Neural crest cell (in vitro differentiated cells): ENCODE data around the gene ZNF385B. TPM values are rescaled to one million over a fixed set of nuclear protein-coding genes. Genes with fewer than 3 reads are reported as not detected.

ENCODE experiments used
- DNase-seq: peaks from one replicate; pipeline ENCODE4 v3.0.0; 2021; ENCODE audit warnings: low read depth, mixed read lengths, low spot score
- H3K27ac Mint-ChIP-seq: one replicate; pipeline ENCODE4 v1.8.0; 2021; ENCODE audit warnings: mild to moderate bottlenecking, mixed read lengths; ENCODE audit not compliant: unreplicated experiment
- H3K27me3 Mint-ChIP-seq: 2 replicates; pipeline ENCODE4 v1.8.0; 2021; ENCODE audit warnings: low read depth, mild to moderate bottlenecking, mixed read lengths
- H3K36me3 Mint-ChIP-seq: 2 replicates; pipeline ENCODE4 v1.8.0; 2021; ENCODE audit warnings: low read depth, mild to moderate bottlenecking, mixed read lengths
- H3K4me1 Mint-ChIP-seq: 2 replicates; pipeline ENCODE4 v1.8.0; 2021; ENCODE audit warnings: mixed read lengths
- H3K4me3 Mint-ChIP-seq: one replicate; pipeline ENCODE4 v1.8.0; 2021; ENCODE audit warnings: mild to moderate bottlenecking, mixed read lengths
- H3K9me3 Mint-ChIP-seq: 2 replicates; pipeline ENCODE4 v1.8.0; 2021; ENCODE audit warnings: mixed read lengths
- CTCF ChIP-seq: fragments of 200-600 bp; sonication (generic); conservative IDR thresholded peaks from 2 replicates; pipeline ENCODE4 v1.5.0; 2021; ENCODE audit warnings: antibody characterized with exemption, mild to moderate bottlenecking
- long read RNA-seq: library from polyadenylated mRNA; unstranded; transcript quantifications from one replicate; pipeline ENCODE4 v2.0.0, GENCODE V29; 2020
- total RNA-seq: library from RNA; stranded (reverse); gene quantifications from 2 replicates; pipeline ENCODE4 v1.2.1, GENCODE V29; 2021

The ZNF385B gene
- total RNA-seq, result 2.1 and 3.4 TPM in 2 replicates
- long read RNA-seq, partial matches to known transcripts, result 0 of 4 reads
- long read RNA-seq, other reads (novel, unspliced or antisense), result 2 of 4 reads

DNA sequence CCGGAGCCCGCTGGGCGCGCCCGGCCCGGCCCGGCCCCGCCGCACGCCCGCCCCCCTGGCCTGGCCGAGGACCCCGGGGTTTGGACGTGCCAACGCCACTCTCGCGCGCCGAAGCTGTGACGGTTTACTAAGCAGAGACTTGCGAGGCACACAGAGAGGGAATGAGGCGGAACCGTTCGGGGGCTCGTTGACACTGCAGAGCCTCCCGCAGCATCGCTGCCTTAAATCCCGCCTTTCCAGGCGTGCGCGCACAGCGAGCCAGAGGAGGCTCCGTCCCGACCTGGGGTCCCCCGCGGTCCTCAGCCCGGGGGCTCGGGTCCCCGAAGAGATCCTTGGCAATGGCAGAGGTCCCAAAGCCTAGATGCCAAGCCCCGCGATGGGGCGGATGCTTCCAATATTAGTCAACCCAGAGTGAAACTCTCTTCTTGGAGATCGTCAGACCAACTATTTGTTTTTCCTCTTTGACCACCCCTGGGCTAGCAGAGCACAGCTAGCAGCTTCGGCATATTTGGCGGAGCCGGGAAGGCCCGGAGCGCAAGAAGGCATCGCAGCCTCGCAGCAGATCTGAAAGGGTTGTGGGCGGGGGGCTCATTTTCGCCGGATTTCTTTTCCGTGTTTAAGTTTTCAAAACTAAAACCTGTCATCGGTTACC is at the start of gene ZNF385B:
ZNF385B (minus strand) TSS at position 197 of the 652 bp plus-strand sequence.
- peak within 1 kb of the TSS; percentile 85 for H3K4me3 Mint-ChIP-seq
- no peak for TF ChIP-seq CTCF
- DNase-seq, result peak; percentile 23
- H3K36me3 Mint-ChIP-seq, result no peaks in the 10 kb centered on the region
- peaks cover 82% of the 10 kb centered on the region for H3K27me3 Mint-ChIP-seq
- no peak within 1 kb of the TSS for H3K27ac Mint-ChIP-seq
- no peaks in the 10 kb centered on the region for H3K9me3 Mint-ChIP-seq
- H3K4me1 Mint-ChIP-seq, result peaks cover 9% of the 10 kb centered on the region

DNA sequence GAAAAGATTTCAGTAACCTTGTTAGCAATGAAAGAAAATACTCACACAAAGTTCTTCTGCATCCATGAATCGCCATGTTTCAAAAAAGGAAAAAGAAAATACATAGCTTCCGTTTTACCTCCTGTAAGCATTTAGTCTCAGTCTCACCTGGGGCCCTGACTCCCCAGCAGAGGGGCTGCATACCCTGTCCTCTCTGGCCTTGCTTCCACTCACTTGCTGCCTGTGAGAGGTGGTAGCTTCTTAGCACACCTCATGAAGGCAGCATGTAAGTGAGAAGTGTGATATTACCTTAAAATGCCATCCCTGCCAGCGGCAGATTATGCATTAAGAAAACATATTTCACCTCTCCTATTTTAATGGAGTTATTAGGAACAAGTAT is 49.3 kb upstream of the ZNF385B start:
- Mint-ChIP-seq H3K27ac (no peak overlapping the region), H3K4me1 (peaks cover 17% of the 10 kb centered on the region), H3K9me3 (no peaks in the 10 kb centered on the region), H3K4me3 (no peak overlapping the region), H3K36me3 (no peaks in the 10 kb centered on the region), H3K27me3 (no peaks in the 10 kb centered on the region)
- DNase-seq, result no peak
- no peak for TF ChIP-seq CTCF

- Mint-ChIP-seq H3K36me3 (no peaks in the 10 kb centered on the region), H3K4me3 (no peak overlapping the region), H3K27ac (no peak overlapping the region), H3K27me3 (no peaks in the 10 kb centered on the region), H3K4me1 (peaks cover 17% of the 10 kb centered on the region), H3K9me3 (no peaks in the 10 kb centered on the region)
- DNase-seq, result no peak
- TF ChIP-seq CTCF, result no peak
Observed at GRCh38 chr2:179909845-179910734, 48.7 kb upstream of the ZNF385B start.

DNA sequence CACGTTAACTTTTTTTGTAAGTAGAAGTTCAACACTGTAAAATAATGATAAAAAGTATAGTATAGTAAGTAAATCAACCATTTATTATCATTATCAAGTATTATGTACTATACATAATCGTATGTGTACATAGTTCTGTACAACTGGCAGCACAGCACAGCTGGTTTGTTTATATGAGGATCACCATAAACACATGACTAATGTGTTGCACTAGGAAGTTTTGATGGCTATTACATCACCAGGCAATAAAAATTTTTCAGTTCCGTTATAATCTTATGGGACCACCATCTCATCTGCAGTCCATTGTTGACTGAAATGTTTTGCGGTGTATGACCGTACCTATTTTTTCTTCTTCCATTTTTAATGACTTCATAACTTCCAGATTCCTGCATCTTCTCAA is 39.2 kb upstream of the ZNF385B start:
- DNase-seq, result no peak
- TF ChIP-seq CTCF, result no peak
- no peaks in the 10 kb centered on the region for H3K27me3 Mint-ChIP-seq
- H3K27ac Mint-ChIP-seq, result no peak overlapping the region
- H3K36me3 Mint-ChIP-seq, result peaks cover 2% of the 10 kb centered on the region
- H3K9me3 Mint-ChIP-seq, result peaks cover 13% of the 10 kb centered on the region
- no peak overlapping the region for H3K4me3 Mint-ChIP-seq
- H3K4me1 Mint-ChIP-seq, result no peaks in the 10 kb centered on the region

- no peak for TF ChIP-seq CTCF
- Mint-ChIP-seq H3K27me3 (no peaks in the 10 kb centered on the region), H3K27ac (no peak overlapping the region), H3K4me1 (no peaks in the 10 kb centered on the region), H3K4me3 (no peak overlapping the region), H3K36me3 (peaks cover 2% of the 10 kb centered on the region), H3K9me3 (peaks cover 13% of the 10 kb centered on the region)
- DNase-seq, result no peak
Observed at GRCh38 chr2:179899666-179900065, 38.3 kb upstream of the ZNF385B start.
